DOHH2 (cell line): ENCODE data around the gene BNIP2.

Experiments used
- H3F3A ChIP-seq: fragments of 200-600 bp; sonication (generic), shearing (Covaris generic); 2 replicates; pipeline ENCODE4 v1.6.0; 2016; ENCODE audit warnings: antibody characterized with exemption, mild to moderate bottlenecking; ENCODE audit not compliant: control insufficient read depth, insufficient read depth
- H3K27ac ChIP-seq: fragments of 200-600 bp; sonication (generic); 2 replicates; pipeline ENCODE4 v1.5.1; 2014; ENCODE audit warnings: low read depth, mild to moderate bottlenecking, low read length, moderate library complexity
- H3K27me3 ChIP-seq: fragments of 200-600 bp; sonication (generic); 2 replicates; pipeline ENCODE4 v1.6.1; 2014; ENCODE audit warnings: mild to moderate bottlenecking, low read length, mixed read lengths; ENCODE audit not compliant: control insufficient read depth
- H3K36me3 ChIP-seq: fragments of 200-600 bp; sonication (generic); 2 replicates; pipeline ENCODE4 v1.6.1; 2014; ENCODE audit warnings: mild to moderate bottlenecking, low read length, moderate library complexity, mixed read lengths; ENCODE audit not compliant: control insufficient read depth
- H3K4me1 ChIP-seq: fragments of 200-600 bp; sonication (generic); 2 replicates; pipeline ENCODE4 v1.6.1; 2014; ENCODE audit warnings: mild to moderate bottlenecking, low read length, mixed read lengths; ENCODE audit not compliant: control insufficient read depth
- H3K4me2 ChIP-seq: fragments of 200-600 bp; sonication (generic); 2 replicates; pipeline ENCODE4 v1.6.0; 2014; ENCODE audit warnings: mild to moderate bottlenecking, low read length, moderate library complexity
- H3K4me3 ChIP-seq: fragments of 200-600 bp; sonication (generic); 2 replicates; pipeline ENCODE4 v1.5.1; 2014; ENCODE audit warnings: mild to moderate bottlenecking, low read length, mixed read lengths
- H3K79me2 ChIP-seq: fragments of 200-600 bp; sonication (generic); 2 replicates; pipeline ENCODE4 v1.6.1; 2014; ENCODE audit warnings: mild to moderate bottlenecking, low read length, mixed read lengths; ENCODE audit not compliant: control insufficient read depth
- H3K9me2 ChIP-seq: fragments of 200-600 bp; sonication (generic); replicated peaks from 2 replicates; pipeline ENCODE4 v1.6.1; 2014; ENCODE audit warnings: mild to moderate bottlenecking, low read length, mixed read lengths; ENCODE audit not compliant: control insufficient read depth
- H3K9me3 ChIP-seq: fragments of 200-600 bp; sonication (generic); 2 replicates; pipeline ENCODE4 v1.6.1; 2014; ENCODE audit warnings: antibody characterized with exemption, low read length, mixed read lengths; ENCODE audit not compliant: control insufficient read depth, insufficient read depth
- H4K20me1 ChIP-seq: fragments of 200-600 bp; sonication (generic); 2 replicates; pipeline ENCODE4 v1.6.0; 2014; ENCODE audit warnings: low read depth, mild to moderate bottlenecking, antibody characterized with exemption, low read length, moderate library complexity; ENCODE audit not compliant: control insufficient read depth, insufficient read depth
- CTCF ChIP-seq: fragments of 200-600 bp; sonication (generic); IDR thresholded peaks from one replicate; pipeline ENCODE4 v1.5.1; 2014; ENCODE audit warnings: antibody characterized with exemption, mild to moderate bottlenecking, low read depth, low read length; ENCODE audit not compliant: poor library complexity, severe bottlenecking
- EZH2phosphoT487 ChIP-seq: fragments of 200-600 bp; sonication (generic); IDR thresholded peaks from 2 replicates; pipeline ENCODE4 v1.6.1; 2017; ENCODE audit warnings: borderline replicate concordance, mild to moderate bottlenecking, antibody characterized with exemption, low read length, moderate library complexity, mixed read lengths

The BNIP2 gene

GRCh38 chr15:59674361-59674877 is 14.7 kb downstream of the BNIP2 start:
- H3K4me1 ChIP-seq, result no peaks in the 10 kb centered on the region
- H3K4me2 ChIP-seq, result no peak overlapping the region
- H3K27ac ChIP-seq, result no peak overlapping the region
- H3K79me2 ChIP-seq, result peaks cover 5% of the 10 kb centered on the region; the same call in 1 of the 2 replicates
- no peaks in the 10 kb centered on the region for H3K27me3 ChIP-seq
- H3K9me3 ChIP-seq, result no peaks in the 10 kb centered on the region
- TF ChIP-seq EZH2phosphoT487 (no peak), CTCF (no peak)
- H4K20me1 ChIP-seq, result no peaks in the 10 kb centered on the region
- peaks cover 92% of the 10 kb centered on the region for H3K36me3 ChIP-seq
- H3F3A ChIP-seq, result peaks cover 18% of the 10 kb centered on the region; the same call in 1 of the 2 replicates
- H3K9me2 ChIP-seq, result no peaks in the 10 kb centered on the region
- H3K4me3 ChIP-seq, result no peak overlapping the region

GRCh38 chr15:59668556-59668955 is 20.6 kb downstream of the BNIP2 start:
- Histone ChIP-seq H4K20me1 (no peaks in the 10 kb centered on the region), H3F3A (peaks cover 13% of the 10 kb centered on the region), H3K27ac (no peak overlapping the region), H3K36me3 (peaks cover 83% of the 10 kb centered on the region), H3K27me3 (no peaks in the 10 kb centered on the region), H3K9me3 (no peaks in the 10 kb centered on the region), H3K4me2 (no peak overlapping the region), H3K9me2 (no peaks in the 10 kb centered on the region), H3K4me3 (no peak overlapping the region), H3K4me1 (no peaks in the 10 kb centered on the region), H3K79me2 (0 out of 2 replicates have a peak, but pooled peaks cover 2% of the 10 kb centered on the region)
- TF ChIP-seq EZH2phosphoT487 (no peak), CTCF (no peak)

GRCh38 chr15:59662260-59662659 is 26.9 kb downstream of the BNIP2 start:
- H3K27me3 ChIP-seq, result no peaks in the 10 kb centered on the region
- H3K4me3 ChIP-seq, result no peak overlapping the region
- peaks cover 4% of the 10 kb centered on the region; the same call in 1 of the 2 replicates for H3K4me1 ChIP-seq
- H3K27ac ChIP-seq, result no peak overlapping the region
- H3K4me2 ChIP-seq, result no peak overlapping the region
- no peak for TF ChIP-seq EZH2phosphoT487
- no peak for TF ChIP-seq CTCF
- H3K36me3 ChIP-seq, result peaks cover 59% of the 10 kb centered on the region
- peaks cover 19% of the 10 kb centered on the region for H3F3A ChIP-seq
- H4K20me1 ChIP-seq, result no peaks in the 10 kb centered on the region
- H3K9me3 ChIP-seq, result no peaks in the 10 kb centered on the region
- H3K9me2 ChIP-seq, result no peaks in the 10 kb centered on the region
- H3K79me2 ChIP-seq, result peaks cover 2% of the 10 kb centered on the region
